HepG2 (cell line): ENCODE results near the gene PAN3. TPM values are rescaled to one million over a fixed set of nuclear protein-coding genes. Genes with fewer than 3 reads are reported as not detected.

Source experiments
- ARID2 ChIP-seq: sonication (generic); formaldehyde crosslinking; IDR thresholded peaks from 2 replicates; pipeline ENCODE4 v1.8.1; 2022; ENCODE audit warnings: mild to moderate bottlenecking, missing genetic modification reagents, borderline replicate concordance
- ATF7-NPFF ChIP-seq: sonication (generic); formaldehyde crosslinking; IDR thresholded peaks from 2 replicates; pipeline ENCODE4 v1.8.1; 2023; ENCODE audit warnings: mild to moderate bottlenecking, low read depth, missing genetic modification reagents, moderate library complexity
- ETV5 ChIP-seq: IDR thresholded peaks from 2 replicates; pipeline ENCODE4 v1.6.1; 2018; ENCODE audit warnings: missing biosample characterization, missing genetic modification reagents, inconsistent platforms, borderline replicate concordance
- FLYWCH1 ChIP-seq: sonication (generic); formaldehyde crosslinking; IDR thresholded peaks from 2 replicates; pipeline ENCODE4 v1.8.1; 2023; ENCODE audit warnings: mild to moderate bottlenecking, missing genetic modification reagents
- FOXO1 ChIP-seq: sonication (generic); formaldehyde crosslinking; IDR thresholded peaks from 2 replicates; pipeline ENCODE4 v1.4.0; 2020; ENCODE audit warnings: missing genetic modification reagents
- HDAC2 ChIP-seq: sonication (generic); formaldehyde crosslinking; IDR thresholded peaks from 2 replicates; pipeline ENCODE4 v1.4.0; 2020; ENCODE audit warnings: missing genetic modification reagents
- HINFP ChIP-seq: sonication (generic); formaldehyde crosslinking; IDR thresholded peaks from 2 replicates; pipeline ENCODE4 v1.4.0; 2020; ENCODE audit warnings: low read depth, mild to moderate bottlenecking, missing genetic modification reagents
- KDM2A ChIP-seq: sonication (generic); formaldehyde crosslinking; IDR thresholded peaks from 2 replicates; pipeline ENCODE4 v1.4.0; 2020; ENCODE audit warnings: low read depth, missing genetic modification reagents, borderline replicate concordance
- NR2F6 ChIP-seq, 2 experiments: IDR thresholded peaks; 2 replicates each; pipeline ENCODE4 v1.6.1; 2016; ENCODE audit warnings: antibody characterized with exemption in 1 of 2, mild to moderate bottlenecking in 1 of 2
- SALL2 ChIP-seq: sonication (generic); formaldehyde crosslinking; IDR thresholded peaks from 2 replicates; pipeline ENCODE4 v1.8.1; 2023; ENCODE audit warnings: mild to moderate bottlenecking, missing genetic modification reagents, inconsistent platforms
- SAP130 ChIP-seq: IDR thresholded peaks from 2 replicates; pipeline ENCODE4 v1.6.1; 2016; ENCODE audit warnings: low read depth
- ZBTB25 ChIP-seq: IDR thresholded peaks from 2 replicates; pipeline ENCODE4 v1.6.1; 2018; ENCODE audit warnings: missing genetic modification reagents
- ZBTB46 ChIP-seq: sonication (generic); formaldehyde crosslinking; IDR thresholded peaks from 2 replicates; pipeline ENCODE4 v1.4.0; 2020; ENCODE audit warnings: mild to moderate bottlenecking, missing genetic modification reagents, borderline replicate concordance
- ZMYM3 ChIP-seq: sonication (generic); formaldehyde crosslinking; IDR thresholded peaks from 2 replicates; pipeline ENCODE4 v1.5.1; 2020; ENCODE audit warnings: mild to moderate bottlenecking, missing genetic modification reagents
- ZNF160 ChIP-seq: sonication (generic); formaldehyde crosslinking; IDR thresholded peaks from 2 replicates; pipeline ENCODE4 v1.8.0; 2022; ENCODE audit warnings: mild to moderate bottlenecking, inconsistent platforms, missing genetic modification reagents
- ZNF230 ChIP-seq: sonication (generic); formaldehyde crosslinking; IDR thresholded peaks from 2 replicates; pipeline ENCODE4 v1.4.0; 2020; ENCODE audit warnings: mild to moderate bottlenecking, missing genetic modification reagents
- ZNF292 ChIP-seq: sonication (generic); formaldehyde crosslinking; IDR thresholded peaks from 2 replicates; pipeline ENCODE4 v1.8.1; 2022; ENCODE audit warnings: mild to moderate bottlenecking, low read depth, missing genetic modification reagents, borderline replicate concordance
- ZNF44 ChIP-seq: sonication (generic); formaldehyde crosslinking; IDR thresholded peaks from 2 replicates; pipeline ENCODE4 v1.5.1; 2020; ENCODE audit warnings: mild to moderate bottlenecking, missing genetic modification reagents
- ZNF646 ChIP-seq: sonication (generic); formaldehyde crosslinking; IDR thresholded peaks from 2 replicates; pipeline ENCODE4 v1.9.0; 2021; ENCODE audit warnings: mild to moderate bottlenecking, missing genetic modification reagents
- polyA plus RNA-seq, 8 experiments: library from polyadenylated mRNA; depleted of rRNA in 3 of 8; stranded (reverse) in 7 of 8; unstranded in 1 of 8; fragments of >200 nt; fragmentation: Illumina TruSeq in 4 of 8; extraction: Trizol in 4 of 8; gene quantifications; 2 replicates each; pipeline versions ENCODE4 v1.2.1 to v1.2.3, GENCODE V29; 2011 to 2016; ENCODE audit warnings: low read depth in 4 of 8, missing spikeins in 1 of 8, mixed read lengths in 1 of 8; ENCODE audit not compliant: insufficient read depth in 1 of 8
- total RNA-seq, 5 experiments: library from RNA; depleted of rRNA; stranded (reverse); fragments of >200 nt; fragmentation: Illumina TruSeq; extraction: Trizol; gene quantifications; 2 replicates each; pipeline ENCODE4 v1.2.3, GENCODE V29; 2016; ENCODE audit warnings: low read depth in 1 of 5

The PAN3 gene
- total and polyA plus RNA-seq, 2 of the 13 experiments (the other 11 are each of a cell fraction or from before 2014, with no cell fraction given), result 9.7 to 10.6 TPM

- no peak for TF ChIP-seq ZBTB46
- TF ChIP-seq HINFP (CRISPR knock-in tag), result no peak
- TF ChIP-seq ZMYM3 (CRISPR knock-in tag), result no peak
- TF ChIP-seq ZNF230 (CRISPR knock-in tag), result no peak
- no peak for TF ChIP-seq ARID2 (CRISPR knock-in tag)
- TF ChIP-seq ETV5 (CRISPR knock-in tag), result no peak
- TF ChIP-seq FOXO1 (CRISPR knock-in tag), result peak; percentile 69; the same call in 1 of the 2 replicates
- peak; percentile 53; the same call in 1 of the 2 replicates for TF ChIP-seq ZBTB25 (CRISPR knock-in tag)
- no peak for TF ChIP-seq FLYWCH1 (CRISPR knock-in tag)
- peak; percentile 50; the same call in 1 of the 2 replicates for TF ChIP-seq SAP130 (CRISPR knock-in tag)
- peak; percentile 56; the same call in 1 of the 2 replicates for TF ChIP-seq HDAC2
- peak; percentile 76 for TF ChIP-seq ZNF646 (CRISPR knock-in tag)
- TF ChIP-seq NR2F6 (IDR thresholded peaks at IDR 0.05), result peak; percentile 40; the same call in 1 of the 2 replicates
- peak; percentile 20; the same call in 1 of the 2 replicates for TF ChIP-seq NR2F6 (CRISPR knock-in tag; IDR thresholded peaks at IDR 0.05)
- no peak for TF ChIP-seq KDM2A (CRISPR knock-in tag)
- TF ChIP-seq ZNF44 (CRISPR knock-in tag), result no peak
- TF ChIP-seq SALL2 (CRISPR knock-in tag), result no peak
- peak; percentile 23; the same call in 1 of the 2 replicates for TF ChIP-seq ZNF292 (CRISPR knock-in tag)
- no peak for TF ChIP-seq ATF7-NPFF (CRISPR knock-in tag)
- TF ChIP-seq ZNF160 (CRISPR knock-in tag), result no peak
These were observed 6.7 kb downstream of the PAN3 start (continued) for GRCh38 chr13:28145049-28145448.
